ENCODE data around the gene COL5A1. TPM values are rescaled to one million over a fixed set of nuclear protein-coding genes. Genes with fewer than 3 reads are reported as not detected.

Gene COL5A1
- total and polyA plus RNA-seq, 2 experiments from 2014 or later = 2.5 to 13.1 TPM

DNA sequence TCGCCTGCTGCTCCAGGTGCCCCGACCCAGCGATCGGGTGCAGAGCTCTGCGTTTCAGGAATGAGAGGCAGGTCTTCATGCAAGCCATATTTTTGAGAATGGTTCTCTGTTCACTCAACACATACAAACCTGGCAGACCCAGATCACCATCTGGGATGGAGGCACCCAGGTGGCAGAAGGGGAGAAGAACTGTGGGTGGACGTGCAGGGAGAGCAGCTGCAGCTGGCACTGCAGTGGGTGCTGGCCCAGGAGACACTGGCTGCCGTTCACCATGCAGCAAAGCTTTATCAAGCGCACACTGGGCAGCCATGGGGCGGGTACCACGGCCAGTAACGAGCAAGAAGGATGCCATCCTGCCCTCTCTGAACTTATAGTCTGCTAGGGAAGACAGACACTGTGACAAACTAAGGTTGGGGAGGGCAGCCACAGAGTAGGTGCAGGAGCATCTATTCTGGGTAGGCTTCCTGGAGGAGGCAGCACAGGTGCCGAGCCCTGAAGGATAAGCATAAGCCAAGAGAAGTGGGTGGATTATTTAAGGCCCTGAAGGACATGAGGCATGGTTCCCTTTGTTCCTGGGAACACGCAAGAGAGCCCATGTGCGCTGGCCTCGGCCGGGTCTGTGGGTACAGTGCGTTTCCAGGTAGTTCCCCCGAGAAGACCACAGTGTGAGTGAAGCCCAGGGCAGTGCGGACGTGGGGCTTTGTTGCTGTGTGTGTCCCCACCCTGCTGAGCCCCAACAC, 192.8 kb downstream of the COL5A1 start:
- Histone ChIP-seq H3K9me2 (ENCODE audit: insufficient read depth) (no peaks in the 10 kb centered on the region), H2AFZ (no peak overlapping the region), H4K20me1 (replicated peaks; ENCODE audit: insufficient read depth) (no peaks in the 10 kb centered on the region), H3K4me3 (no peak overlapping the region), H3K4me2 (no peak overlapping the region), H3K79me2 (replicated peaks; ENCODE audit: insufficient read depth) (no peaks in the 10 kb centered on the region), H3K36me3 (ENCODE audit: insufficient read depth) (no peaks in the 10 kb centered on the region), H3K4me1 (ENCODE audit: insufficient read depth) (no peaks in the 10 kb centered on the region), H3K27me3 (ENCODE audit: insufficient read depth) (no peaks in the 10 kb centered on the region), H3F3A (replicated peaks; ENCODE audit: low read depth) (no peaks in the 10 kb centered on the region), H3K27ac (ENCODE audit: low read depth) (no peak overlapping the region)
- Mint-ChIP-seq H3K36me3 (ENCODE audit: low read depth) (no peaks in the 10 kb centered on the region), H3K27me3 (ENCODE audit: insufficient read depth, low read depth, poor library complexity) (peaks cover 7% of the 10 kb centered on the region), H3K4me3 (no peak overlapping the region), H3K27ac (no peak overlapping the region), H3K9me3 (no peaks in the 10 kb centered on the region), H3K4me1 (no peaks in the 10 kb centered on the region)
- ATAC-seq (no peak), DNase-seq (ENCODE audit: low spot score) (no peak)
- no peak for TF ChIP-seq CREB1 (CRISPR knock-in tag; IDR thresholded peaks at IDR 0.05; ENCODE audit: low read depth)
- TF ChIP-seq, protein P1, sequence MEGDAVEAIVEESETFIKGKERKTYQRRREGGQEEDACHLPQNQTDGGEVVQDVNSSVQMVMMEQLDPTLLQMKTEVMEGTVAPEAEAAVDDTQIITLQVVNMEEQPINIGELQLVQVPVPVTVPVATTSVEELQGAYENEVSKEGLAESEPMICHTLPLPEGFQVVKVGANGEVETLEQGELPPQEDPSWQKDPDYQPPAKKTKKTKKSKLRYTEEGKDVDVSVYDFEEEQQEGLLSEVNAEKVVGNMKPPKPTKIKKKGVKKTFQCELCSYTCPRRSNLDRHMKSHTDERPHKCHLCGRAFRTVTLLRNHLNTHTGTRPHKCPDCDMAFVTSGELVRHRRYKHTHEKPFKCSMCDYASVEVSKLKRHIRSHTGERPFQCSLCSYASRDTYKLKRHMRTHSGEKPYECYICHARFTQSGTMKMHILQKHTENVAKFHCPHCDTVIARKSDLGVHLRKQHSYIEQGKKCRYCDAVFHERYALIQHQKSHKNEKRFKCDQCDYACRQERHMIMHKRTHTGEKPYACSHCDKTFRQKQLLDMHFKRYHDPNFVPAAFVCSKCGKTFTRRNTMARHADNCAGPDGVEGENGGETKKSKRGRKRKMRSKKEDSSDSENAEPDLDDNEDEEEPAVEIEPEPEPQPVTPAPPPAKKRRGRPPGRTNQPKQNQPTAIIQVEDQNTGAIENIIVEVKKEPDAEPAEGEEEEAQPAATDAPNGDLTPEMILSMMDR (conservative IDR thresholded peaks at IDR 0.05; ENCODE audit: low read depth in 2 of 2) = no peak
- TF ChIP-seq STAT1 (IDR thresholded peaks at IDR 0.05; ENCODE audit: unreplicated experiment) = no peak
- no peak for TF ChIP-seq NANOG (IDR thresholded peaks at IDR 0.05; ENCODE audit: borderline replicate concordance)

DNA sequence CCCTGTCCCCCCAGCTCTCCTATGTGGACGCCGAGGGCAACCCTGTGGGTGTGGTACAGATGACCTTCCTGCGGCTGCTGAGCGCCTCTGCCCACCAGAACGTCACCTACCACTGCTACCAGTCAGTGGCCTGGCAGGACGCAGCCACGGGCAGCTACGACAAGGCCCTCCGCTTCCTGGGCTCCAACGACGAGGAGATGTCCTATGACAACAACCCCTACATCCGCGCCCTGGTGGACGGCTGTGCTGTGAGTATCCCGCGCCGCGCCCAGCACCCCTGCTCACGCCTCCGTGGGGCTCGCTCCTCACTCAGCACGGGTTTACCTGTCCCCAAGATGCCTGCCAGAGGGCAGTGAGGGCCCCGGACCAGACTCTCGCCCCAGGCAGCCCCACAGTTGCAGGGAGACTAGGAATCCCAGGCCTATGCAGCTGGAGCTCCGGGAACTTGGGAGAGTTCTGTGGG, 193.4 kb downstream of the COL5A1 start:
- Mint-ChIP-seq H3K27ac (0 out of 2 replicates have a peak overlapping the region, but pooled peaks have one; percentile 65), H3K27me3 (ENCODE audit: insufficient read depth, low read depth, poor library complexity) (peaks cover 7% of the 10 kb centered on the region), H3K36me3 (ENCODE audit: low read depth) (no peaks in the 10 kb centered on the region), H3K4me3 (no peak overlapping the region), H3K4me1 (no peaks in the 10 kb centered on the region), H3K9me3 (no peaks in the 10 kb centered on the region)
- DNase-seq (ENCODE audit: low spot score) = no peak
- no peaks in the 10 kb centered on the region for H3K9me2 ChIP-seq (ENCODE audit: insufficient read depth)
- H3K79me2 ChIP-seq (replicated peaks; ENCODE audit: insufficient read depth) = no peaks in the 10 kb centered on the region
- H3K36me3 ChIP-seq (ENCODE audit: insufficient read depth) = no peaks in the 10 kb centered on the region
- no peak overlapping the region for H2AFZ ChIP-seq
- H3K27me3 ChIP-seq (ENCODE audit: insufficient read depth) = no peaks in the 10 kb centered on the region
- H3K27ac ChIP-seq (ENCODE audit: low read depth) = no peak overlapping the region
- H3K4me1 ChIP-seq (ENCODE audit: insufficient read depth) = no peaks in the 10 kb centered on the region
- no peak for ATAC-seq
- no peaks in the 10 kb centered on the region for H4K20me1 ChIP-seq (replicated peaks; ENCODE audit: insufficient read depth)
- H3F3A ChIP-seq (replicated peaks; ENCODE audit: low read depth) = no peaks in the 10 kb centered on the region
- H3K4me3 ChIP-seq = no peak overlapping the region
- H3K4me2 ChIP-seq = no peak overlapping the region
- TF ChIP-seq CREB1 (CRISPR knock-in tag; IDR thresholded peaks at IDR 0.05; ENCODE audit: low read depth) (no peak), STAT1 (IDR thresholded peaks at IDR 0.05; ENCODE audit: unreplicated experiment) (no peak), POLR2AphosphoS5 (IDR thresholded peaks at IDR 0.05; ENCODE audit: low read depth) (no peak), ZNF114 (CRISPR knock-in tag; IDR thresholded peaks at IDR 0.05) (no peak), EZH2phosphoT487 (IDR thresholded peaks at IDR 0.05; ENCODE audit: unreplicated experiment) (no peak), NANOG (IDR thresholded peaks at IDR 0.05; ENCODE audit: borderline replicate concordance) (no peak)

DNA sequence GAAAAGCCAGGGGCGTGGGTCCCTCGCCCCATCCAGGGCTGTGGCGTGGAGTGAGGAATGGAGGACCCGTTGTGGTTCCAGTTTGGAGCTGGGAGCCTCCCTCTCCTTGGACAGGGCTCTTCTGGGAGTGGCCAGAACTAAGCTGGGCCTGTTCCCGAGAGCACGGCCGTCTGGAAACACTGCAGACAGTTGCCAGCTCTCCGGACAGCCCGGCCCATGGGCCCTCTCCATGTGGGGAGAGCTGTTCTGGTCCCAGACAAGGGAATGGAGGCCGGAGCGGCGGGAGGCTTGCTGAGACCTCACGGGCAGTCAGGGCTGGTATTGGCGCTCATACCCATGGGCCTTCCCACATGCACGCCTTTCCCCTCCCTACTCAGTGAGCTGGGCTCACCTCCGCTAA, 193.8 kb downstream of the COL5A1 start:
- no peaks in the 10 kb centered on the region for H3K36me3 Mint-ChIP-seq (ENCODE audit: low read depth)
- Histone ChIP-seq H3K9me2 (ENCODE audit: insufficient read depth) (no peaks in the 10 kb centered on the region), H3K4me1 (ENCODE audit: insufficient read depth) (no peaks in the 10 kb centered on the region), H3F3A (replicated peaks; ENCODE audit: low read depth) (no peaks in the 10 kb centered on the region), H3K4me3 (no peak overlapping the region), H3K4me2 (no peak overlapping the region), H4K20me1 (replicated peaks; ENCODE audit: insufficient read depth) (no peaks in the 10 kb centered on the region), H2AFZ (no peak overlapping the region), H3K27ac (ENCODE audit: low read depth) (no peak overlapping the region), H3K79me2 (replicated peaks; ENCODE audit: insufficient read depth) (no peaks in the 10 kb centered on the region), H3K27me3 (ENCODE audit: insufficient read depth) (no peaks in the 10 kb centered on the region), H3K36me3 (ENCODE audit: insufficient read depth) (no peaks in the 10 kb centered on the region)
- H3K4me3 Mint-ChIP-seq = no peak overlapping the region
- DNase-seq (ENCODE audit: low spot score) = no peak
- no peaks in the 10 kb centered on the region for H3K9me3 Mint-ChIP-seq
- no peak for TF ChIP-seq ZNF114 (CRISPR knock-in tag; IDR thresholded peaks at IDR 0.05)
- no peak for TF ChIP-seq EZH2 (IDR thresholded peaks at IDR 0.05; ENCODE audit: low read depth, unreplicated experiment)
- TF ChIP-seq EZH2phosphoT487 (IDR thresholded peaks at IDR 0.05; ENCODE audit: unreplicated experiment) = no peak
- TF ChIP-seq JUNB (IDR thresholded peaks at IDR 0.05; ENCODE audit: unreplicated experiment) = no peak
- no peak for TF ChIP-seq STAT1 (IDR thresholded peaks at IDR 0.05; ENCODE audit: unreplicated experiment)
- TF ChIP-seq, protein P1 (conservative IDR thresholded peaks at IDR 0.05; ENCODE audit: low read depth in 2 of 2) = no peak
- TF ChIP-seq, protein P2, sequence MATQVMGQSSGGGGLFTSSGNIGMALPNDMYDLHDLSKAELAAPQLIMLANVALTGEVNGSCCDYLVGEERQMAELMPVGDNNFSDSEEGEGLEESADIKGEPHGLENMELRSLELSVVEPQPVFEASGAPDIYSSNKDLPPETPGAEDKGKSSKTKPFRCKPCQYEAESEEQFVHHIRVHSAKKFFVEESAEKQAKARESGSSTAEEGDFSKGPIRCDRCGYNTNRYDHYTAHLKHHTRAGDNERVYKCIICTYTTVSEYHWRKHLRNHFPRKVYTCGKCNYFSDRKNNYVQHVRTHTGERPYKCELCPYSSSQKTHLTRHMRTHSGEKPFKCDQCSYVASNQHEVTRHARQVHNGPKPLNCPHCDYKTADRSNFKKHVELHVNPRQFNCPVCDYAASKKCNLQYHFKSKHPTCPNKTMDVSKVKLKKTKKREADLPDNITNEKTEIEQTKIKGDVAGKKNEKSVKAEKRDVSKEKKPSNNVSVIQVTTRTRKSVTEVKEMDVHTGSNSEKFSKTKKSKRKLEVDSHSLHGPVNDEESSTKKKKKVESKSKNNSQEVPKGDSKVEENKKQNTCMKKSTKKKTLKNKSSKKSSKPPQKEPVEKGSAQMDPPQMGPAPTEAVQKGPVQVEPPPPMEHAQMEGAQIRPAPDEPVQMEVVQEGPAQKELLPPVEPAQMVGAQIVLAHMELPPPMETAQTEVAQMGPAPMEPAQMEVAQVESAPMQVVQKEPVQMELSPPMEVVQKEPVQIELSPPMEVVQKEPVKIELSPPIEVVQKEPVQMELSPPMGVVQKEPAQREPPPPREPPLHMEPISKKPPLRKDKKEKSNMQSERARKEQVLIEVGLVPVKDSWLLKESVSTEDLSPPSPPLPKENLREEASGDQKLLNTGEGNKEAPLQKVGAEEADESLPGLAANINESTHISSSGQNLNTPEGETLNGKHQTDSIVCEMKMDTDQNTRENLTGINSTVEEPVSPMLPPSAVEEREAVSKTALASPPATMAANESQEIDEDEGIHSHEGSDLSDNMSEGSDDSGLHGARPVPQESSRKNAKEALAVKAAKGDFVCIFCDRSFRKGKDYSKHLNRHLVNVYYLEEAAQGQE (IDR thresholded peaks at IDR 0.05; ENCODE audit: unreplicated experiment) = no peak
- no peak for TF ChIP-seq CREB1 (CRISPR knock-in tag; IDR thresholded peaks at IDR 0.05; ENCODE audit: low read depth)
- no peak for TF ChIP-seq NANOG (IDR thresholded peaks at IDR 0.05; ENCODE audit: borderline replicate concordance)
- TF ChIP-seq POLR2AphosphoS5 (IDR thresholded peaks at IDR 0.05; ENCODE audit: low read depth) = no peak
- H3K27ac Mint-ChIP-seq = no peak overlapping the region
- peaks cover 9% of the 10 kb centered on the region for H3K27me3 Mint-ChIP-seq (ENCODE audit: insufficient read depth, low read depth, poor library complexity)
- ATAC-seq = no peak
- no peaks in the 10 kb centered on the region for H3K4me1 Mint-ChIP-seq

All from GM23338 (cell line).